Measurements from ENCODE around the gene CLEC16A. TPM values are rescaled to one million over a fixed set of nuclear protein-coding genes. Genes with fewer than 3 reads are reported as not detected.

Gene CLEC16A
- total and polyA plus RNA-seq, 2 donors (not counting 1 experiment from before 2014, with no cell fraction given): 21.9 to 79.5 TPM

GRCh38 chr16:11142951-11143350 is 198.6 kb downstream of the CLEC16A start:
- POLR2A ChIA-PET: no interaction called here
- no peaks in the 10 kb centered on the region for H3K4me1 ChIP-seq (ENCODE audit: control insufficient read depth in 2 of 2, insufficient read depth in 2 of 2, low read length in 2 of 2)
- H4K20me1 ChIP-seq (ENCODE audit: control insufficient read depth, insufficient read depth, low read length, poor library complexity, severe bottlenecking): no peaks in the 10 kb centered on the region
- H3K27me3 ChIP-seq (replicated peaks in 1 of 4; ENCODE audit: control extremely low read depth in 1 of 4, control insufficient read depth in 3 of 4, insufficient read depth in 4 of 4, low read length in 3 of 4): no peaks in the 10 kb centered on the region
- peaks cover 6% of the 10 kb centered on the region for H3K79me2 ChIP-seq (ENCODE audit: control insufficient read depth, insufficient read depth, low read length)
- Mint-ChIP-seq H3K4me3 (no peak overlapping the region), H3K27ac (no peak overlapping the region), H3K4me1 (peaks cover 4% of the 10 kb centered on the region), H3K9me3 (ENCODE audit: insufficient read depth) (no peaks in the 10 kb centered on the region), H3K27me3 (no peaks in the 10 kb centered on the region)
- ATAC-seq (ENCODE audit: low read depth) (no peak), DNase-seq (no peak)
- intact Hi-C loops (cut with micrococcal nuclease): no loop called here
- CTCF ChIA-PET: interaction anchor here (1.2 kb wide), 1 partner anchor 8 kb away, joined by 3 read pairs; no protein-coding TSS in a partner anchor
- no peak overlapping the region for H3K4me3 ChIP-seq (ENCODE audit: control extremely low read depth in 1 of 5, extremely low read depth in 1 of 5, insufficient read depth in 1 of 5, low read depth in 2 of 5, low read length in 4 of 5)
- no peak overlapping the region for H3K4me2 ChIP-seq (replicated peaks; ENCODE audit: low read depth, low read length, poor library complexity, severe bottlenecking)
- H3K36me3 ChIP-seq (replicated peaks in 1 of 2; ENCODE audit: control extremely low read depth in 1 of 2, control insufficient read depth in 1 of 2, extremely low read depth in 1 of 2, insufficient read depth in 2 of 2, low read length in 1 of 2): peaks cover 0 to 27% of the 10 kb centered on the region in 2 experiments
- H3K27ac ChIP-seq (ENCODE audit: low read length in 2 of 2): no peak overlapping the region
- TF ChIP-seq EZH2 (IDR thresholded peaks at IDR 0.05; ENCODE audit: borderline replicate concordance, insufficient read depth, low read depth, low read length, poor library complexity, severe bottlenecking) (no peak), CTCF (IDR thresholded peaks at IDR 0.05) (no peak)
- H2AFZ ChIP-seq (ENCODE audit: insufficient read depth, low read depth, low read length, poor library complexity, severe bottlenecking): no peak overlapping the region
- WGBS (ENCODE audit: insufficient coverage): 95% methylated on average over 6 of the region's 7 CpGs
- peaks cover 0 to 4% (median 0%) of the 10 kb centered on the region in 3 donors for H3K9me3 ChIP-seq (ENCODE audit: control extremely low read depth in 1 of 3, control insufficient read depth in 2 of 3, insufficient read depth in 1 of 3, low read length in 2 of 3)
- no peak overlapping the region for H3K9ac ChIP-seq (ENCODE audit: low read length)

GRCh38 chr16:11143372-11144035 is 199.1 kb downstream of the CLEC16A start:
- Histone ChIP-seq H3K79me2 (ENCODE audit: control insufficient read depth, insufficient read depth, low read length) (peaks cover 6% of the 10 kb centered on the region), H3K9ac (ENCODE audit: low read length) (no peak overlapping the region), H4K20me1 (ENCODE audit: control insufficient read depth, insufficient read depth, low read length, poor library complexity, severe bottlenecking) (no peaks in the 10 kb centered on the region), H3K4me1 (ENCODE audit: control insufficient read depth in 2 of 2, insufficient read depth in 2 of 2, low read length in 2 of 2) (no peaks in the 10 kb centered on the region), H3K27ac (ENCODE audit: low read length in 2 of 2) (no peak overlapping the region), H3K36me3 (replicated peaks in 1 of 2; ENCODE audit: control extremely low read depth in 1 of 2, control insufficient read depth in 1 of 2, extremely low read depth in 1 of 2, insufficient read depth in 2 of 2, low read length in 1 of 2) (peaks cover 0 to 25% of the 10 kb centered on the region in 2 experiments), H3K4me3 (ENCODE audit: control extremely low read depth in 1 of 5, extremely low read depth in 1 of 5, insufficient read depth in 1 of 5, low read depth in 2 of 5, low read length in 4 of 5) (no peak overlapping the region), H2AFZ (ENCODE audit: insufficient read depth, low read depth, low read length, poor library complexity, severe bottlenecking) (no peak overlapping the region), H3K4me2 (replicated peaks; ENCODE audit: low read depth, low read length, poor library complexity, severe bottlenecking) (no peak overlapping the region), H3K27me3 (replicated peaks in 1 of 4; ENCODE audit: control extremely low read depth in 1 of 4, control insufficient read depth in 3 of 4, insufficient read depth in 4 of 4, low read length in 3 of 4) (no peaks in the 10 kb centered on the region), H3K9me3 (ENCODE audit: control extremely low read depth in 1 of 3, control insufficient read depth in 2 of 3, insufficient read depth in 1 of 3, low read length in 2 of 3) (peaks cover 0 to under 1% (median 0%) of the 10 kb centered on the region in 3 donors)
- Mint-ChIP-seq H3K27ac (no peak overlapping the region), H3K4me3 (no peak overlapping the region), H3K27me3 (no peaks in the 10 kb centered on the region), H3K4me1 (no peaks in the 10 kb centered on the region), H3K9me3 (ENCODE audit: insufficient read depth) (no peaks in the 10 kb centered on the region)
- intact Hi-C loops (cut with micrococcal nuclease): no loop called here
- ATAC-seq (ENCODE audit: low read depth) (no peak), DNase-seq (no peak)
- ChIA-PET CTCF (interaction anchor here (1.2 kb wide), 1 partner anchor 9 kb away, joined by 3 read pairs; no protein-coding TSS in a partner anchor), POLR2A (interaction anchor here (0.6 kb wide), 1 partner anchor 107 kb away, joined by 5 read pairs; no protein-coding TSS in a partner anchor)
- TF ChIP-seq EZH2 (IDR thresholded peaks at IDR 0.05; ENCODE audit: borderline replicate concordance, insufficient read depth, low read depth, low read length, poor library complexity, severe bottlenecking) (no peak), CTCF (IDR thresholded peaks at IDR 0.05) (no peak)
- 98% methylated on average over 4 of the region's 6 CpGs for WGBS (ENCODE audit: insufficient coverage)
